Activated CD8-positive, alpha-beta memory T cell treated with anti-CD3 and anti-CD28 coated beads, Interleukin-2, amount 50 U/mL, for 24 hours (primary cell): ENCODE data around the gene TMA7B.

Experiments
- DNase-seq: peaks from one replicate; pipeline ENCODE4 v3.0.0-alpha.2; 2020; ENCODE audit errors: extremely low read depth

TMA7B gene

GRCh38 chr22:40001800-40002577 is 41.8 kb downstream of the TMA7B start:
- no peak for DNase-seq

GRCh38 chr22:40002935-40003715 is 42.9 kb downstream of the TMA7B start:
- no peak for DNase-seq

GRCh38 chr22:40004836-40005235 is 44.6 kb downstream of the TMA7B start:
- DNase-seq = no peak

- DNase-seq = no peak
Measured at GRCh38 chr22:40006641-40007040, 46.4 kb downstream of the TMA7B start.

GRCh38 chr22:40007853-40008710 is 47.9 kb downstream of the TMA7B start:
- no peak for DNase-seq

GRCh38 chr22:40008726-40009291 is 48.6 kb downstream of the TMA7B start:
- no peak for DNase-seq

- no peak for DNase-seq
Measured at GRCh38 chr22:40009292-40009774, 49.1 kb downstream of the TMA7B start.

- DNase-seq = no peak
Measured at GRCh38 chr22:40009951-40010671, 49.9 kb downstream of the TMA7B start.

- no peak for DNase-seq
Measured at GRCh38 chr22:40010746-40011145, 50.5 kb downstream of the TMA7B start.
